Stimulated activated CD8-positive, alpha-beta memory T cell treated with anti-CD3 and anti-CD28 coated beads, Interleukin-7, amount 100 ng/mL, for 4 hours (primary cell): ENCODE data around the gene RAP1GAP.

Experiments
- DNase-seq, 2 donors: peaks; one replicate each; pipeline ENCODE4 v3.0.0-alpha.2; 2020; ENCODE audit warnings: low read depth in 2 of 2

Gene RAP1GAP

DNA sequence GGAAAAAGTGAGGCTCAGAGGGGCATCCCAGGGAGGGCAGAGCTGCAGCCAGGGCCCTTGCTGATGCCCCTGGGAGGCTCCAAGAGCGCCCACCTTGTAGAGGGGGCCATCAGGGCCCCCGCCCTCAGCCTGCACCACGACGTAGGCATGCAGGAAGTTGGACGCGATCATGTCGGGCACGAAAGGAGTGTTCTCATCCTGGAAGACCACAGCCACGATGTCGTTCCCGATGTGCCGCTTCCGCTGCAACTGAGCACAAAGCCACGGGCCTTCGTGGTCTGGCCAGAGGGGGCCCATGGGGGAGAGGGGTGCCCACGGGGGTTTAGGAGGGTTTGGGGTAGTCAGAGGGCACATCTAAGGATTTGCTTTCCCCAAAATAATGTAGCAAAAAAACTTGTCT is 59.1 kb downstream of the RAP1GAP start:
- DNase-seq, result no peak

DNA sequence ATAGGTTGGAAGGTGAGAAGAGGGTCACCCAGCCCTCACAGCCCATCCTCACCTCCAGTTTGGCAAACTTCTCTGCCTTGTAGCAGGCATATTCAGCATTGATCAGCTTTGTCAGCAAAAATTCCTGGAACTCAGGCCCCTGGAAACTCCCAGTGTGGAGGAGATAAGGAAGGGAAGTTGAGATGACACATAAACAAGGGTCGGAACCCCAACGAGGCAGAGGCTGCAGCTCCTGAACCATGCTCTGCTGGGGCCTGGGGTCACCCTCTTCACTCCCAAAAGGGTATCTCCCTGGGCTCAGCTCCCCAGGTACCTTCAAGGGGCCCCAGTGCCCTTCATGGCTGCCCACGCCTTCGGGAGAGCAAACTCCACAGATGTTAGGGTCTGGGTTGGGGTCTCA is 60.4 kb downstream of the RAP1GAP start:
- DNase-seq, result no peak

DNA sequence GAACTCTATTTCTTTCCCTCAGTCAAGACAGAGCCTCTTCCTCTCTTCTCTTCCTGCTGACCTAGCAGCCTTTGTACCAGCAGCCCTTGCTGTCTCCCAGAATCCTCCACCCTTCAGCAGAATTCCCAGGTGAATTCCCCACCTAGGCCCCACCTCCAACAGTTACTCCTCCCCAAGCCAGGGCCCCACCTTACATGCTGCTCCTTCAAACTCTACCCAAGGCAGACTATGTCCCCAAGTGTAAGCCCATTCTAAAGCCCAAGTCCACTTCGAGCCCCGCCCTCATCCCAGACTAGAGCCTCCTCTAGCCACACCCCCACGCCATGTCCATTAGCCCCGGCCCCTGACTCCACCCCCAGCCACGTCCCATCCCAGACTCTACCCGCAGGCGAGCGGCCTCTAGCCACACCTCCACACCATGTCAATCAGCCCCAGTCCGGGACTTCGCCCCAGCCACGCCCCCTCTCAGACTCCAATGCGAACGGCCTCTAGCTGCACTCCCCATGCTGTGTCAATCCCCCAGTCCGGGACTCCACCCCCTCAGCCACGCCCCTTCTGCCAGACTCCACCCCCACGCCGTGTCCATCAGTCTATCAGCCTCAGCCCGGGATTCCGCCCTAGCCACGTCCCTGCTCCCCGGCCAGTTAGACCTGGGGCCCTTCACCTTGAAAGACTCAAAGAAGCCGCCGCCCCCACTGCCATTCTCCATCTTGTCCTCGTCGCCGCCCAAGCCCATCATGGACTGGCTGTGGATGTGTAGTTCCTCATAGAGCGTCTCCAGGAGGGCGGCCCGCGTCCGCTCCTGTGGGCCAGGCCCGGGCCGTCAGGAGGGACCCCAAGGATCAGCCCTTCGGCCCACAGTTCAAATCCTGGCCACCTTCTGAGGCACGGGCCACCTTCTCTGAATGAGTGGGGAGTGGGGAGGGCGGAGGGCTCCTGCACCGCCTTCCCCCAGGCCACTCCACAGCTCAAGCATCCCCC is 61.3 kb downstream of the RAP1GAP start:
- DNase-seq, result peak in 1 of 2 donors; percentile 3

DNA sequence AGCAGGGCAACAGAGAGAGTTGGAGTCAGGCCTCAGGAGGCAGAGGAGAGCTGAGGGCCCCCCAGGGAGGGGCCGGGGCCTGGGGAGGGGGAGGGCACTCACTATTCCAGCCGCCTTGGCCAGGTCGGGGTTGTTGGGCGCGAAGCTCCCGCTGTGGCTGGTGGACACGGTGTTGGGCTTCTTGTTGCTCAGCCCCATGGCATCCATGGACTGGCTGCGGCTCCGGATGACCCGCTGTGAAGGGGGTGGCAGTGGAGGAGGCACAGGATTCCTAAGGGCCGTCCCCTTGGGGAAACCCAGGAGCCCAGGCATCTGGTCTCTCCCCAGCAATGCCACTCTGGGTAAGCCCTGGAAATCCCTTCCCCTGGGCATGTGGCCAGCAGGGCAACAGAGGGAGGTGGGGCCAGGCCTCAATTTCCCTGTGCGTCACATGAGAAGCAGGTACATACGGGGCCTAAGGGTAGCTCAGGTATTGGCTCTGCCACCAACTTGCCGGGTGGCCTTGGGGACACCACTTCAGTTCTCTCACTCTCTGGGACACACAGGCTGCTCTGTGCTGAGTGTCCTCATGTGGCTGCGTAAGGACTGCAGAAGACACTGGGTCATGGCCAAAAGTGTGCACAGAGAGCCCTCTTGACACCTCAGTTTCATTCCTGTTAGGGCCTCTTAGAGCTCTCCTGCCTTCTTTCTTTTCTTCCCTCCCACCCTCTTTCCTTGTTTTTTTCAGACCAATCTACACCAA is 63.0 kb downstream of the RAP1GAP start:
- DNase-seq, result no peak

DNA sequence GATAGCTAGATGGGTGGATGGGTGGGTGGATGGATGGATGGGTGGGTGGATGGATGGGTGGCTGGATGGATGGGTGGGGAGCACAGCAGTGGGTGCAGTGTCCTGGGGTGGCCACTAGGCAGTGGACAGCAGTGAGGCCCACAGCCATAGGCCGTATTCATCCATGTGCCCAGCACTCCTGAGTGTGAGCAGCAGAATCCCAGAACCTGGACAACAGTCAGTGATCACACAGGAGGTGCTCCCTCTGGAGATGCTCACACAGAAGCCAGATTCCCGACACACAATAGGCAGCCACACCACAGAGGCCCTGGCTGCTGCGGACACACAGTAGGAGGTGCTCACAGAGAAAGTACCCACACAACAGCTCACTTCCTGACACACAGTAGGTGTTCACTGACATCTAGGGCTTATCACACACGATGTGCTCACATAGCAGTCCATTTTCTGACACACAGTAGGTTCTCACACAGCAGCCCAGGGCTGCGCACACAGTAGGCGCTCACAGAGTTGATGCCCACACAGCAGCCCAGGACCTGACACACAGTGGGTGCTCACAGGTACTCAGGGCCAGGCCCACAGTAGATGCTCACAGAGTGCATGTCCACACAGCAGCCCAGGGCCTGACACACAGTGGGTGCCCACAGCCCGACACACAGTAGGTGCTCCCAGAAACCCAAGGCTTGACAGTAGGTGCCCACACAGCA is 64.0 kb downstream of the RAP1GAP start:
- no peak for DNase-seq

DNA sequence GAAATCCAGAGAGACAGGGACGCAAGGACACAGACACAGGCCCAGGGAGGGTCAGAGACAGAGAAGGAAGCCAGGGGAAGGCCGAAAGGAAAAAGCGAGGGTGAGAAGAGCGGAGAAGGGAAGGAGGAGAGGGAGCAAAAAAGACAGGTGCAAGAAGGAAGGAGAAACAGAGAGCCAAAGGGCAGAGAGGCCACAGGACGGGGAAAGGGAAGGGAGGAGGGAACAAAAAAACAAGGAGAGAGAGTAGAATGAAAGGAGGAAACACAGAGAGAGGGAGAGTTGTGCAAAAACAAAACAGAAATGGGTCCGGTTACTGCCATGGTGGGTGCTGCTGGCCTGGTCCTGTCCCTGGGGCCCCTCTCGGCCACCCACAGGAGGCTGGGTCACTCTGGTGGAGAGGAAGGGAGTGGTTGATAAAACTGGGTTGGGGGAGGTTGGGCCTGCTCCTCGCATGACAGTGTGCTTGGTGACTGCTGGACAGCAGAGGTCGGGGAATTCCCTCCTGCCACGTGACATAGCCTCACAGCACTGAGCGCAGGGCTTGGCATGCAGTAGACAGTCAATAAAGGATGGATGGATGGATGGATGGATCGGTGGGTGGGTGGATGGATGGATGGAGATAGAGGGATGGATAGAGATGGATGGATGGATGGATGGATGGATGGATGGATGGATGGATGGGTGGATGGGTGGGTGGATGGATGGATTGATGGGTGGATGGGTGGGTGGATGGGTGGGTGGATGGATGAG is 64.8 kb downstream of the RAP1GAP start:
- no peak for DNase-seq

DNA sequence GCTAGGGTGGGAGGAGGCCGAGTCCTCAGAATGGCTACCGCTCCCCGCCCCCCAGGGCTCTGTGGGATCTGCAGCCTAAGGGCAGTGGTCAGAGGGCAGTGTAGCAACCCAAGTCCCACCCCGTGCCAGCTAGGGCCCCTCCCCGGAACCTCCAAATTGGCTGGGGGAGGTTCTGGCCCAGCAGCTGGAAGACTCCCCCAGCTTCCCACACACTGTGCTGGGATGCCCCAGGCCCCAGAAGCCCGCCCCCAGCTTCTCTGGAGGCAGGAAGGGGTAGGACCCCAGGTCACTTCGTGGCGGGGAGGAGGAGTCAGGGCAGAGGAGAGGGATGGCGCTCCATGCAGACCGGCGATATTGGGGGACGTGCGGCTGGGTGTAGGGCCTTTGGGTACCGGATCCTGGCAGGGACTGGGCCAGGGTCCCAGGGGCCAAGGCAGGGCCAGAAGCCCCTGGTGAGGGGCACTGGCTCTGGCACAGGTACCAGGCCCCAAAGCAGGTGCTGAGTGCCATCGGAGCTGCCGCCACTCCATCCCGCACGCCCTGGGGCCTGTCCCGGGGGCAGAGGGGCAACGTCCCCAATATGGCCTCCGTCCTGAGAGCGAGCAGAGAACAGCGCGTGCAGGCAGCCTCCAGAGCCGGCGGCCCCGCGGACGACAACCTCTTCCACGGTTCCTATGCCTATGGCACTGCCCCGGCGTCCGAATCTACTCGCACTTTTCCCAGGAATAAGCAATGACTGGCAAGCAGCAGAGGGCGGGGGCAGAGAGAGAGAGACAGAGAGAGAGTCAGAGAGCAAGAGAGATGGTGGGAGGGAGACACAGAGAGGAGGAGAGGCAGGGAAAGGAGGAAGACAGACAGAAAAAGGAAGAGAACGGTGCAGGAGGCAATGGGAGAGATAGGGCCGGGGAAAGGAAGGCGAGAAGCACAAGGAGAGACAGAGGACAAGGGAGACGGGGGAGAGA is 65.7 kb downstream of the RAP1GAP start:
- no peak for DNase-seq

DNA sequence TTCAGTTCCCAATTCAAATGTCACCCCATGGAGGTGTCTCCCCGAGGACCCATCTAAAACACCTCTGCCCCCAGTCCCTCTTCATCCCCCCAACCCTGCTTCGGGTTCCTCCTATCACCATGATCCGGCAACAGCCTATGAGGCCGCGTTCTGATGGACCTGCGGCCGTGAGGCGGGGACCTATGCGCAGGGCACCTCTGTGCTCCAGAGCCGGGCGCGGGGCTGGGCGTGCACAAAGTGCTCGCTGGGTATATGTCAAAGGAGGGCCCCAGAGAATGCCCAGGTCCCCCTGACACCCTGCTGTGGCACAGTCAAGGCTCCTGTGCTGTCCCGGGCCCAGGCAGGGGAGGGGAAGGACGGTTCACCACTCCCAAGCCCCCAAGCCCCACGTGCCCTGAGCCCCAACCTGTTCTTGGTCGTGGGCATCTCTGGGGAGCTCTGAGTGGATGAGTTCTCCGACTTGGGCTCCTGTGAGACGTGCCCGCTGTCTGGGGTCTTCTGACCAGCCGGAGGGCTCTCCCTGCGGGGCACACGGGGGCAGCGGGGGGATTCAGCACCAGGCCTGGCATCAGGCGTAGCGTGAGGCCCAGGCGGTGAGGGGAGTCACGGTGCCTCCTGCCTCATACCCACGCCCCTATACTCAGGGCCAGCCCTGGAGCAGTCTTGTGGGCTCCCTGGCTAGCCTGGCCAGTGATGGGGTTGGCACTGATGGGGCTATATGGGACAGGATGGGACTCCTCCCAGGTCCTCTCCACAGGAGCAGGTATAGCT is 67.7 kb downstream of the RAP1GAP start:
- no peak for DNase-seq

DNA sequence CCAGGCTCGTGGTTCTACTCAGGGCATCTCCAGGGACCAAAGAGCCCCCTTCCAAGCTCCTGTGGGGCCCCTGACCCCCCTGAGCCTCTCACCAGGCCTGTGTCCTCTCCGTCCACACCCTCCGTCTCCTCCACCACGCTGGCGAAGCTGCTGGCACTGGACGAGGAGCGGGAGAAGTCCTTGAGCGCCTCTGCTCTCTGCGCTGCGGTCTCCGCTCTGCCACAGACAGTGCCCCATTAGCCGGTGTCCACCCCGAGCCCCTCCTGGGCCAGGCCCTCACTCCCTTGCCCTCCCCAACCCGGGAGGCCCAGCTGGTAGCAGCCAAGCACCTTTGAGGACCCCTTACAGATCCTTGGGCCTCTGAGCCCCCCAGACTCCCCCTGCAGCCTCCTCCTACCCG is 69.8 kb downstream of the RAP1GAP start:
- no peak for DNase-seq

DNA sequence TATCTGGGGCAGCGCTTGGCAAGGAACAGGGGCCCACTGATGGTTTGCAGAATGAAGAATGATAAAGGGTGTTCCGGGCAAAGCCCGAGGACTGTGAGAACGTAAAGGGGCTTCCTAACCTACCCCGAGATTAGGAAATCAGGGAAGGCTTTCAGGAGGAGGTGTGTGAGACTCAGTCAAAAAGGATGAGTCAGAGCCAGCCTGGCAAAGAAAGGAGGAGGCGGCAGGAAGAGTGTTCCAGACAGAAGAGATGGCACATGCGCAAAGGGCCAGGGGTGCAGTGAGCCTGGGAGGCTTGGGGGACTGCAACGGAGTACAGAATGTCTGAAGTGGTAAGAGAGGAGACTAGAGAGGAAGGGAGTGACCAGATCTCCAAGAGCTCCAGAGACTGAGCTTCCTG is 70.3 kb downstream of the RAP1GAP start:
- no peak for DNase-seq

DNA sequence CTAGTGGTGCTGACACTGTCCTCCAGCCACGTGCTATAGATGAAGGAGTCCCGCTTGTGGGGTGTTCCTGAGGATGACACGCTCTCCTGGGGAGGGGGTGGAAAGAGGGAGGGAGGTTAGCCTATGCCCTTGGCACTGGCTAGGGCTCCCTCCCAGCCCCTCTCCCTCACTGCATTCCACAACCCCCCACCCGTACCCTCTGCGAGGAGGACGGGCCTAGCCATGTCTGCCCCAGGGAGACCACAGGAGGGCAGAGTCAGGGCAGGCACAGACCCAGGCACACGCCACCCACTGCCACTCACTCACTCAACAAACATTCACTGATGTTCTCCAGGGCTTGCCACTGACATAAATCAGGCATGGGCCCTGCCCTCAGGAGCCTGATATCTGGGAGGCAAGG is 70.7 kb downstream of the RAP1GAP start:
- no peak for DNase-seq

DNA sequence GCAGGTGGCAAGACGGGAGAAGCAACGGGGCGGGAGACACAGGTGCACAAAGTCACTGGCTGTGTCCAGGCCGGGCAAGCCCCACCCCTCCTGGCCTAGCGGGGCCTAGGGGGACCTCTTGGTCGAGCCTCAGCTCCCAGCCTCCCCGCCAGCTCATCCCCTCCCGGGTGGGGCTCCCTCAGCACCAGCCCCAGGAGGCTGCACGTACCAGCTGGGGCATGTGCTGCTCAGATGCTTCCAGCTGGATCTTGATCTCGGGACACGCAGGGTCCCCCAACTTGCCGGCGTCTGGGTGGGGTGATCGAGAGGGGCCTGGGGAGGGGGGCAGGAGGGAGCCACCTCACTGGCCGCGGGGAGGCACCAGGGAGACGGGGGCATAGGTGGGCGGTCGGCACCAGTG is 71.4 kb downstream of the RAP1GAP start:
- DNase-seq, result no peak

DNA sequence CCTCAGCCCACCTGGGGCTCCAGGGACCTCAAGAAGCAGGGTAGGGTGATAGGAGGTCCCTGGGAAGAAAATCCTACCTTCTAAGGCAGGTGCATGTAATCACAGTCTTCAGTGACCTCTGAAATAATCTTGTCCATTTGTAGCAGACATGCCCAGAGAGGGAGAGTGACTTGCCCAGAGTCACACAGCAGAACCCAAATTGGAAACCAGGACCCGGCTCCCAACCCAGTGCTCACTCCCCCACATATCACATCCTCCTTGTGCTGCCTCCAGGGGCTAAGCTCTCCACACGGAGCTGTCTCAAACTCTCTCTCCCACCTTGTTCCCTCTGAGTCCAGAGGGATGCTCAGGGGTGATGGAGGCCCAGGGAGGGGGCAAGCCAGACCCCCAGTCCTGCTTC is 72.5 kb downstream of the RAP1GAP start:
- no peak for DNase-seq

DNA sequence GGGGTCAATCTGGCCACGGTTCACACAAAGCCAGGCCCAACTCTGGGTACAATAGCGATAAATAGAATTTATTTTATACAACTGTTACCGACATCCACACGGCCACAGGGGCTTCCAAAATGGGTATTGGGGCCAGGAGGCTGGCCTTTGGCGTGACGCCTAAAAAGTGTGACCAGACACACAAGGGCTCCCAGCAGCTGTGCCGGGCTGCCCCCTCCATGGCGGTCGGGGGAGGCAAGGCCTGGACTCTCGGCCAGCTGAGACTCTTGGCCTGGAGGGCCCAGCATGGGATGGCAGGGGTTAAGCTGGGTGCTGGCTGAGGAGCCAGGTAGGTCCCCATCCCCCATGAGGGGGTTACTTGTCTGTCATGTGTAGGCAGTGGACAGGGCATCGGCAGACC is 73.0 kb downstream of the RAP1GAP start:
- no peak for DNase-seq

DNA sequence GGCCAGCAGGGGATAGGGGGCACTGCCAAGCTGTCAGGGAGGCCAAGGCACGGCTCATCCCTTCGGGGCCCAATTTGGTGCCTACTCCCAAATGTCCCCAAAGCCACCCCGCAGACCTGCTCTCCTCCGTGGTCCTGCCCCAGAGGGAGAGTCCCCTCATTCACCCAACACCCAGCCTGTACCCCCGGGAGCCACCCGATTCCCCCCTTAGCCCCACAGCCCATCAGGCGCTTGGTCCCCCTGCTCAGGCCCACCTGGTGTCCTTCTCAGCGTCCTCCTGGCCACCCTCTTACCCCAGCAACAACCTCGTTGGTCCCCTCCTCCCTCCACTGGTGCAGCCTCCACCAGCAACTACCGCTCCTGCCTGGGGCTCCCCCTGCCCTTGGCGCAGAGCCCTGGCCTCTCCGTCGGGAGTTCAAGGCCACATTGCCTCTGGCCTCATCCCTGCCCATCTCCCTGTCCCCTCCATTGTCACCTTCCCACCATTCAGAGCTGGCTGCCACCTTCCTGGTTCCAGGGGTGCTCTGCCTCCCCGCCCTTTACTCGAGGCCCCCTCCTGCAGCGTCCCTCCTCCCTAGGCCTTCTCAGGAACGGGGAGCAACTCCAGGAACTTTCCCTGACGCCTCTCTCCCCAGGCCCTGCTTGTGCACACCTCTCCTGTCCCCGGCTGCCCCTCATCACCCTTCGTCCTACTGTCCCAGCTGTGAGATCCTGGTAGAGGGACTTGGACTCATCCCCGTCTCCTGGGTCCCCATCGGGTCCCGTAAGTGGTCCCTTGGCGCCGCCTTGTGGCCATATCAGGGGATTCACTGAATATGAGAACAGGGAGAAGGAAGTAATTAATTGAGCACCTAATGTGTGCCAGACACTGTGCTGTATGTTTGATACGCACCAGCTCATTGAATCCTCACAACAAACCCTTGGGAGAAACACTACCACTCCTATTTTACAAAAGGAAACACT is 73.9 kb downstream of the RAP1GAP start:
- DNase-seq, result no peak

DNA sequence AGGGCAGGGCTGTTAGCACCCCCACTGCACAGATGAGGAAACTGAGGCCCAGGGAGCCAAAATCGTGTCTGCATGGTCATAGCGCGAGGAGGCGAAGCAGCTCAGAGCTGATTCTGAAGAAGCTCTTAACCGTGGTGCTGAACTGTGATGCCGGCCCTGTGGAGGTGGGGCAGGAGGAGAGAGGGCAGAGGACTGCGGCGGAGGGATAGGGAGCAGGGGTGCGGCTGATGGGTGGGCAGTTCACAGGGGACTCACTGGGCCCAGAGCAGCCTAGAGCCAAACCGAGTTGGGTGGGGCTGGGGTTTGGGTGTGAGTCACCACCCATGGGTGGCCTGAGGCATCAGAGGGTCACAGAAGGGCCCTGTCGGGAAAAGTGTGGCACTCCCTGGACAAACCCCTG is 74.7 kb downstream of the RAP1GAP start:
- no peak for DNase-seq

DNA sequence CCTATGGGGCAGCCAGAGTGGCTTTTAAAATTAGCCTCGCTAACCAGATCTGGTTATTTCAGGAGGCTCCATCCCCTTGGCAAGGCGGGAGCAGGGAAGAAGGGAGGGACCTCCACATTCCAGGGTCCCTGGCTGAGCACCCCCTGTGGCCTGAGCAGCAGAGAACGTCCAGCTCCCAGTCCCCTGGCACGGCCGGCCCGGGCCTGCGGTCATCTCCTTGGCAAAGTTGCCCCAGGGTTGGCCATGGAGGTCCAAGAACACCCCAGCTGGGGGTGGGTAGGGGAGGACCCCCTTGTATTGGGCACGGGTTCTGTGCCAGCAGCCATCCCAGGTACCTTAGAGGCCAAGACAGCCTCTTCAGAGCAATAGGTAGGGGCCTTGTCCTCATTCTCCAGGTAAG is 75.9 kb downstream of the RAP1GAP start:
- DNase-seq, result no peak

DNA sequence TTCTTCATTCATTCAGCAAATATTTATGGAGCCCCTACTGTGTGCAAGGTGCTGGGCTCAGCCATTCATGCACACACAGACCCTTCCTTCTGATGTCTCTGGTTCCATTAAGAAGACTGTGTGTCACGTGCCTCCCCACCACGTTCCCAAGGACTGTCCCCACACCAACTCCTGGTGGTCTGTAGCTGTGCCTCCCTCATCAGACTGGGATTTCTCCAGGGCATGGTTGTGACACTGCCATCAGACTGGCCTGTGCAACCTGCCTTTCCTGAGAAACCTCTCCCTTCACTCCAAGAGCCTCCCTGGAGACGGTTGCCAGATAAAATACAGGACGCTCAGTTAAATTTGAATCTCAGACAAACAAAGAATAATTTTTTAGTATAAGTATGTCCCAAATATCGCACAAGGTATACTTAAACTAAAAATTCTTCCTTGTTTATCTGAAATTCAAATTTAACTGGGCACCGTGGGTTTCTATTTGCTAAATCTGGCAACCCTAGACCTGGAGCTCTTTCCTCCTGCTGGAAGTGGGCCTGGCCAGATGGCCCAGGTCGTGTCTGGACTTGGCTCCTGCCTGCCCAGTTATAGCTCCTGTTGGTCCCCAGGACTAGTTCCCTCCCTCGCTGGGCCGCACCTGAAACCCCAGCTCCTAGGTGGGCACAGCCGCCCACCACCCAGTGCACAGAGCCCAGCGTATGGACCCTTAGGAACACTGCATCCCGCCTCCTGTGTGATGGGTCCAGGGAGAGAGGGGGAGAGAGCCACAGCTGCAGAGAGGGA is 76.9 kb downstream of the RAP1GAP start:
- no peak for DNase-seq
